GM12878 (cell line): ENCODE measurements around the gene URB1. TPM values are rescaled to one million over a fixed set of nuclear protein-coding genes. Genes with fewer than 3 reads are reported as not detected.
"Not testable (repeated sequence)": the region's sequence is repeated elsewhere in the genome, so short reads cannot be mapped to it uniquely, and the experiment has no call there.

Source experiments
- ATAC-seq: fragments of 200-7000 bp; cut with Tn5 transposase; 3 replicates; pipeline ENCODE4 v1.9.1; 2020; ENCODE audit warnings: mild to moderate bottlenecking, moderate library complexity
- BruUV-seq: library from RNA; stranded (reverse); fragments of 400-500 nt; replicated peaks from 2 replicates; lab custom pipeline; 2021; lab: Mats Ljungman, UMichigan
- CTCF ChIA-PET: fragments of 300-600 bp; sonication (Branson Sonifier 250); formaldehyde crosslinking; extraction: SDS; loops from one replicate; lab custom pipeline; 2021; ENCODE audit warnings: inconsistent platforms; lab: Yijun Ruan, JAX
- POLR2A ChIA-PET: fragments of 350-600 bp; formaldehyde crosslinking; extraction: SDS; loops from one replicate; lab custom pipeline; 2021; ENCODE audit warnings: inconsistent platforms; lab: Charles Lee
- RAD21 ChIA-PET: fragments of 300-600 bp; sonication (Branson Sonifier 250); formaldehyde crosslinking; loops from one replicate; lab custom pipeline; 2023; ENCODE audit warnings: antibody characterized with exemption; ENCODE audit not compliant: unreplicated experiment; lab: Charles Lee
- SMC1A ChIA-PET: fragments of 300-600 bp; sonication (Branson Sonifier 250); formaldehyde crosslinking; loops from one replicate; lab custom pipeline; 2023; ENCODE audit not compliant: unreplicated experiment, uncharacterized antibody; lab: Charles Lee
- DNase-seq: peaks from one replicate; pipeline ENCODE4 v3.0.0-alpha.2; 2011; ENCODE audit warnings: low read depth, low spot score
- FAIRE-seq: peaks from 3 replicates; lab custom pipeline; 2011; peaks lifted over from hg19 to GRCh38; lab: Jason Lieb, UNC
- H2AFZ ChIP-seq: 2 replicates; pipeline ENCODE4 v1.6.0; 2011; ENCODE audit warnings: low read depth, low read length, control low read depth; ENCODE audit not compliant: control insufficient read depth
- H3K27ac ChIP-seq: 2 replicates; pipeline ENCODE4 v1.5.1; 2011; ENCODE audit warnings: control low read depth; ENCODE audit not compliant: control insufficient read depth, insufficient read depth
- H3K27me3 ChIP-seq, 2 experiments: replicated peaks in 1 of 2; 2 replicates each; pipeline versions ENCODE4 v1.6.0 to v1.6.1; 2011; ENCODE audit warnings: low read length in 1 of 2; ENCODE audit not compliant: control insufficient read depth in 2 of 2, insufficient read depth in 2 of 2
- H3K36me3 ChIP-seq, 2 experiments: 2 replicates each; pipeline ENCODE4 v1.5.1; 2011; ENCODE audit warnings: low read length in 1 of 2; ENCODE audit not compliant: control insufficient read depth in 2 of 2, insufficient read depth in 2 of 2
- H3K4me1 ChIP-seq: 2 replicates; pipeline ENCODE4 v1.6.1; 2011; ENCODE audit warnings: mild to moderate bottlenecking, low read length, moderate library complexity, mixed read lengths; ENCODE audit not compliant: control insufficient read depth, insufficient read depth
- H3K4me2 ChIP-seq: 2 replicates; pipeline ENCODE4 v1.6.0; 2011; ENCODE audit warnings: control low read depth; ENCODE audit not compliant: control insufficient read depth, insufficient read depth
- H3K4me3 ChIP-seq: fragments of 200-600 bp; sonication (generic); 2 replicates; pipeline ENCODE4 v1.5.1; 2016
- H3K79me2 ChIP-seq: 2 replicates; pipeline ENCODE4 v1.6.0; 2011; ENCODE audit warnings: low read length; ENCODE audit not compliant: control insufficient read depth, insufficient read depth
- H3K9ac ChIP-seq: 2 replicates; pipeline ENCODE4 v1.8.0; 2011; ENCODE audit warnings: low read length, control low read depth, mixed read lengths; ENCODE audit not compliant: control insufficient read depth, insufficient read depth
- H3K9me3 ChIP-seq: replicated peaks from 3 replicates; pipeline ENCODE4 v1.5.1; 2011; ENCODE audit warnings: mild to moderate bottlenecking, low read length; ENCODE audit not compliant: control insufficient read depth, insufficient read depth
- H4K20me1 ChIP-seq: 2 replicates; pipeline ENCODE4 v1.6.0; 2011; ENCODE audit not compliant: control insufficient read depth, insufficient read depth
- CBX3 ChIP-seq: fragments of 200-600 bp; sonication (generic); IDR thresholded peaks from 2 replicates; pipeline ENCODE4 v1.6.1; 2016; ENCODE audit warnings: low read depth, borderline replicate concordance
- DPF2 ChIP-seq: fragments of 450-650 bp; IDR thresholded peaks from 2 replicates; pipeline ENCODE4 v1.6.1; 2017; ENCODE audit warnings: mild to moderate bottlenecking
- POLR2A ChIP-seq: IDR thresholded peaks from 2 replicates; pipeline ENCODE4 v1.6.1; 2011; ENCODE audit warnings: low read depth, mild to moderate bottlenecking, low read length
- POU2F2 ChIP-seq: IDR thresholded peaks from 3 replicates; pipeline ENCODE4 v1.6.1; 2011; ENCODE audit warnings: low read depth, mild to moderate bottlenecking, low read length, borderline replicate concordance
- TAF1 ChIP-seq: IDR thresholded peaks from 2 replicates; pipeline ENCODE4 v1.6.1; 2011; ENCODE audit warnings: mild to moderate bottlenecking, low read depth, low read length, borderline replicate concordance
- WGBS: methylation state at CpG from one replicate; pipeline ENCODE4 v1.1.6; 2016; ENCODE audit warnings: low lambda C conversion rate; ENCODE audit not compliant: insufficient replicate concordance, insufficient coverage; ENCODE audit errors: missing lambda C conversion rate; 5-methylcytosine and 5-hydroxymethylcytosine counted together
- in situ Hi-C: fragments of 300-500 bp; cut with MboI; formaldehyde crosslinking; loops from 9 replicates; pipeline ENCODE4 v1.14.3; 2018; ENCODE audit warnings: mixed read lengths
- intact Hi-C: fragments of 100-400 bp; cut with micrococcal nuclease; formaldehyde crosslinking; loops from one replicate; pipeline ENCODE4 v1.14.2; 2022; ENCODE audit not compliant: unreplicated experiment
- polyA plus RNA-seq, 11 experiments: library from polyadenylated mRNA; depleted of rRNA in 4 of 11; unstranded in 6 of 11; stranded (reverse) in 5 of 11; fragments of >200 nt; fragmentation: Nextera tagmentation in 4 of 11; fragmentation: Illumina TruSeq in 1 of 11; extraction: Ambion mirVana in 4 of 11; extraction: Trizol in 1 of 11; gene quantifications; 1 replicate in 1 of 11; 2 replicates in 10 of 11; pipeline versions ENCODE4 v1.2.1 to v1.2.3, GENCODE V29; 2011 to 2016; ENCODE audit warnings: inconsistent platforms in 2 of 11, missing spikeins in 2 of 11, low read depth in 1 of 11
- total RNA-seq, 4 experiments: library from RNA; depleted of rRNA in 3 of 4; stranded (reverse); fragments of >200 nt in 3 of 4; fragmentation: Illumina TruSeq in 1 of 4; extraction: Trizol in 1 of 4; gene quantifications; 2 replicates each; pipeline versions ENCODE4 v1.2.1 to v1.2.3, GENCODE V29; 2013 to 2021
- TF ChIP-seq, protein P1 (sequence below): fragments of 450-650 bp; formaldehyde crosslinking; IDR thresholded peaks from 2 replicates; pipeline ENCODE4 v1.5.0; 2022; ENCODE audit warnings: mild to moderate bottlenecking, missing genetic modification characterization
- TF ChIP-seq, protein P2 (sequence below): fragments of 450-650 bp; conservative IDR thresholded peaks from 2 replicates; pipeline ENCODE4 v1.6.1; 2017; ENCODE audit warnings: mild to moderate bottlenecking, moderate library complexity

The URB1 gene
- total and polyA plus RNA-seq, 10 of the 15 experiments (the other 5 are each of a cell fraction or from before 2014, with no cell fraction given): 0.56 to 23.2 (median 8.9) TPM

DNA sequence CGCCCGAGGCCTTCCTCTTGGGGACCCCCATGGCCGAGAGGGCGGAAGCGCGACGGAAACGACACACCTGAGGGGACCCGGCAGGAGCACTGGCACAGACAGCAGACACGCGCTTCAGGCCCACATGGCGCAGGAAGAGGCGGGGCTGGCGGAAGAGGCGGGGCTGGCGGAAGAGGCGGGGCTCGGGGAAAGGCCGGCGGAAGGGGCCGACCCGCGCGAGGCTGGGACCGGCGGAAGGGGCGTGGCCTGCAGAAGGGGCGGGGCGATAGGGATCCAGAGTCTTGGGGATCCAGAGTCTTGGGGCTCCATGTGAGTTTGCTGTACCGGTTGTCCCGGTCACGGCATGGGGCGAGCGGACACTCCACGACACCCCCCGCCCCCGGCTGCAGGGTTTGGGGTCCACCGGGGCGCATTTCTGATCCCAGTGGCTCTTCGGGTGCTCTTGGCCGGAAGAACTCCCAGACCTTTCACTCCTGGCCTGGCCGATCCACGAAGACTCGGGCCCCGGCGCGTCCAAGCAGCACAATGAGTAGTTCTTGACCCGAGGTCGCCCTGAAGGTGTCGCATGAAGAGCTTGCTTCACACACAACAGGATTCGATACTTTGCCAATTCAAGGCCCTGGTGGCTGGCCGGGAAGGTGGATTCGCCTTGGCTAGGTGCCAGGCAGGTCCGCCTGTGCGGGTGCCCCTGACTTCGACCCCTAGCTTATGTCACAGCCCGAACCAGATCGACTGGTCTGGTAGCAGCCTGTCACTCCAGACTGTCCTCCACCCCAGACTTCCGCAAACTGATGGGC lies at the start of gene URB1 (continued):
- TF ChIP-seq, protein P1, sequence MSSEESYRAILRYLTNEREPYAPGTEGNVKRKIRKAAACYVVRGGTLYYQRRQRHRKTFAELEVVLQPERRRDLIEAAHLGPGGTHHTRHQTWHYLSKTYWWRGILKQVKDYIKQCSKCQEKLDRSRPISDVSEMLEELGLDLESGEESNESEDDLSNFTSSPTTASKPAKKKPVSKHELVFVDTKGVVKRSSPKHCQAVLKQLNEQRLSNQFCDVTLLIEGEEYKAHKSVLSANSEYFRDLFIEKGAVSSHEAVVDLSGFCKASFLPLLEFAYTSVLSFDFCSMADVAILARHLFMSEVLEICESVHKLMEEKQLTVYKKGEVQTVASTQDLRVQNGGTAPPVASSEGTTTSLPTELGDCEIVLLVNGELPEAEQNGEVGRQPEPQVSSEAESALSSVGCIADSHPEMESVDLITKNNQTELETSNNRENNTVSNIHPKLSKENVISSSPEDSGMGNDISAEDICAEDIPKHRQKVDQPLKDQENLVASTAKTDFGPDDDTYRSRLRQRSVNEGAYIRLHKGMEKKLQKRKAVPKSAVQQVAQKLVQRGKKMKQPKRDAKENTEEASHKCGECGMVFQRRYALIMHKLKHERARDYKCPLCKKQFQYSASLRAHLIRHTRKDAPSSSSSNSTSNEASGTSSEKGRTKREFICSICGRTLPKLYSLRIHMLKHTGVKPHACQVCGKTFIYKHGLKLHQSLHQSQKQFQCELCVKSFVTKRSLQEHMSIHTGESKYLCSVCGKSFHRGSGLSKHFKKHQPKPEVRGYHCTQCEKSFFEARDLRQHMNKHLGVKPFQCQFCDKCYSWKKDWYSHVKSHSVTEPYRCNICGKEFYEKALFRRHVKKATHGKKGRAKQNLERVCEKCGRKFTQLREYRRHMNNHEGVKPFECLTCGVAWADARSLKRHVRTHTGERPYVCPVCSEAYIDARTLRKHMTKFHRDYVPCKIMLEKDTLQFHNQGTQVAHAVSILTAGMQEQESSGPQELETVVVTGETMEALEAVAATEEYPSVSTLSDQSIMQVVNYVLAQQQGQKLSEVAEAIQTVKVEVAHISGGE: no peak
- TF ChIP-seq, protein P2, sequence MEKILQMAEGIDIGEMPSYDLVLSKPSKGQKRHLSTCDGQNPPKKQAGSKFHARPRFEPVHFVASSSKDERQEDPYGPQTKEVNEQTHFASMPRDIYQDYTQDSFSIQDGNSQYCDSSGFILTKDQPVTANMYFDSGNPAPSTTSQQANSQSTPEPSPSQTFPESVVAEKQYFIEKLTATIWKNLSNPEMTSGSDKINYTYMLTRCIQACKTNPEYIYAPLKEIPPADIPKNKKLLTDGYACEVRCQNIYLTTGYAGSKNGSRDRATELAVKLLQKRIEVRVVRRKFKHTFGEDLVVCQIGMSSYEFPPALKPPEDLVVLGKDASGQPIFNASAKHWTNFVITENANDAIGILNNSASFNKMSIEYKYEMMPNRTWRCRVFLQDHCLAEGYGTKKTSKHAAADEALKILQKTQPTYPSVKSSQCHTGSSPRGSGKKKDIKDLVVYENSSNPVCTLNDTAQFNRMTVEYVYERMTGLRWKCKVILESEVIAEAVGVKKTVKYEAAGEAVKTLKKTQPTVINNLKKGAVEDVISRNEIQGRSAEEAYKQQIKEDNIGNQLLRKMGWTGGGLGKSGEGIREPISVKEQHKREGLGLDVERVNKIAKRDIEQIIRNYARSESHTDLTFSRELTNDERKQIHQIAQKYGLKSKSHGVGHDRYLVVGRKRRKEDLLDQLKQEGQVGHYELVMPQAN: peak; percentile 98
- TF ChIP-seq TAF1 (peak; percentile 56; the same call in 1 of the 2 replicates), POU2F2 (no peak; the same call in 2 of the 3 replicates), CBX3 (no peak)

DNA sequence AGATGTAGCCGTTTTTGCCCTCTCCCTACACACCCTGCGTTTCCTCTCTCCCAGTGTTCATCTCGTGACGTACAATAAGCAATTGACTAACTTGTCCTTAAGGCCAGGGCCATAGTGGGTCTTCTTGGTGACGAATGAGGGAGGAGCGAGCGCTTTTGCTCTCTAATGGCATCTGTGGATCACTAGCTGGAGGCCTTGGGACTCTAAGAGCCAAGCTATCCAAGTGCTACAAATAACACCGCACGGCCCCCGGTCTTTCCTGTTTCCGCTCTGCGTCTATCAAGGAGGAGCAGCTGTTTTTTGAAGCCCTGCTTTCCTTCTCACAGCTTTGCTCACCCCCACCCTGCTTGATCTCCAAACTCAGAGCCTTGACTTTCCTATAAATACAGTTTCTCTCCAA lies 44.9 kb upstream of the URB1 start:
- in situ Hi-C loops: no loop called here
- Histone ChIP-seq H3K36me3 (no peaks in the 10 kb centered on the region), H3K9me3 (no peaks in the 10 kb centered on the region), H3K4me1 (no peaks in the 10 kb centered on the region), H3K4me3 (no peak overlapping the region), H3K79me2 (no peaks in the 10 kb centered on the region), H3K27ac (no peak overlapping the region), H3K9ac (no peak overlapping the region), H2AFZ (no peak overlapping the region), H3K27me3 (no peaks in the 10 kb centered on the region; a peak in 1 of 4 replicates), H4K20me1 (no peaks in the 10 kb centered on the region), H3K4me2 (no peak overlapping the region)
- no TSS peak for BruUV-seq
- ATAC-seq: no peak
- no peak for DNase-seq
- no peak for TF ChIP-seq POLR2A
- TF ChIP-seq DPF2: no peak
- no peak for TF ChIP-seq CBX3
- intact Hi-C loops: no loop called here
- CTCF ChIA-PET: no interaction called here
- FAIRE-seq: no peak
- RAD21 ChIA-PET: no interaction called here
- WGBS: 4% methylated on average over 12 of the region's 12 CpGs
- POLR2A ChIA-PET: no interaction called here
- SMC1A ChIA-PET: no interaction called here

DNA sequence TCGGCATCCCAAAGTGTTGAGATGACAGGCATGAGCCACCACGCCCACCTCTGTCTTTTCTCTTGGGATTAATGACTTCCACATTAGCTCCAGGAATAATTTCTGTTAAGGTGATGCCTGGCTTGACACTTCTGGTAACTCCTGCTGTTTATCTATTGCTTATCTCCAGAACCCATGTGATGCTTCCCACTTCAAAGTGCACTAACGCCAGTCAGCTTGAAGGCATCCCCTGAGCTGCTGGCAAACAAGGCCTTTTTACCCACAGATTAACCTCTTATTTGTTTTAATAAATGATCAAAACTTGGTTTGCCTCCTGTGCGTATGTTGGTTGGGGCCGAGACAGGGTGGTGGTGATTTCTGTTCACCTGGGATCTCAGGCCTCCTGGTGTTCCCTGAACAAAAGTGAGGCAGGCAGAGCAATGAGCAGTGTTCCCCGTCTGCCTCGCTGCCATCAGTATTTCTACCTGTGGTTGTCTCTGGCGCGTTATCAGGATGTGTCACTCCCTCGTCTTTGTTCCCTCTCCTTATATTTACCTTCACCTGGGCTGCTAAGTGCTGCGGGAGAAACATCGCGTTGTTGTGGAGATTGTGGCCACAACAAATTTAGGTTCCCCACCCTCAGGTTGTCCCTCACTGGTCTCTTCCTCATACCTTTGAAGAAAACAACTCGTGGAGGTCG lies 40.3 kb upstream of the URB1 start:
- H3K4me3 ChIP-seq, intact Hi-C loops, H3K27ac ChIP-seq, H3K4me1 ChIP-seq, H4K20me1 ChIP-seq, H3K79me2 ChIP-seq, H2AFZ ChIP-seq, FAIRE-seq, ATAC-seq, BruUV-seq, in situ Hi-C loops, H3K36me3 ChIP-seq, H3K27me3 ChIP-seq, H3K9ac ChIP-seq, CTCF ChIA-PET, DNase-seq, H3K9me3 ChIP-seq, RAD21 ChIA-PET, SMC1A ChIA-PET, POLR2A ChIA-PET, H3K4me2 ChIP-seq: not testable (repeated sequence)
- 56% methylated on average over 15 of the region's 15 CpGs for WGBS
